Psoas muscle (tissue), 8 donors: Measurements from ENCODE around the gene FGD3. TPM values are rescaled to one million over a fixed set of nuclear protein-coding genes. Genes with fewer than 3 reads are reported as not detected.

Experiments used
- ATAC-seq, 4 donors: fragments of 200-7000 bp; cut with Tn5 transposase; one replicate each; pipeline ENCODE4 v1.9.1; 2020; ENCODE audit warnings: moderate library complexity in 3 of 4, mild to moderate bottlenecking in 2 of 4
- DNase-seq, 2 donors: peaks; one replicate each; pipeline ENCODE4 v3.0.0-alpha.2; 2020
- H3K27ac ChIP-seq: fragments of 200-600 bp; one replicate; pipeline ENCODE4 v1.8.0; 2022
- H3K27me3 ChIP-seq, 3 donors: fragments of 200-600 bp in 1 of 3; one replicate each; pipeline versions ENCODE4 v1.6.1 to v1.8.0; 2013 to 2022; ENCODE audit warnings: low read length in 2 of 3, mild to moderate bottlenecking in 2 of 3, moderate library complexity in 1 of 3; ENCODE audit not compliant: insufficient read depth in 3 of 3
- H3K36me3 ChIP-seq, 2 donors: fragments of 200-600 bp in 1 of 2; one replicate each; pipeline versions ENCODE4 v1.6.1 to v1.8.0; 2013 to 2022; ENCODE audit warnings: low read depth in 1 of 2, mild to moderate bottlenecking in 1 of 2, moderate library complexity in 1 of 2; ENCODE audit not compliant: insufficient read depth in 1 of 2
- H3K4me1 ChIP-seq: fragments of 200-600 bp; one replicate; pipeline ENCODE4 v1.8.0; 2022
- H3K4me3 ChIP-seq: fragments of 200-600 bp; one replicate; pipeline ENCODE4 v1.8.0; 2022; ENCODE audit warnings: mild to moderate bottlenecking
- H3K9me3 ChIP-seq: fragments of 200-600 bp; one replicate; pipeline ENCODE4 v1.8.0; 2022
- CTCF ChIP-seq: fragments of 200-600 bp; IDR thresholded peaks from one replicate; pipeline ENCODE4 v1.8.0; 2022; ENCODE audit warnings: antibody characterized with exemption
- WGBS, 3 donors: extraction: QIAGEN DNeasy Blood & Tissue Kit; methylation state at CpG; one replicate each; pipeline versions ENCODE4 v1.1.6 to v1.1.7; 2013; 5-methylcytosine and 5-hydroxymethylcytosine counted together
- intact Hi-C, 2 donors: fragments of 100-400 bp; cut with DNase I; formaldehyde crosslinking; loops; one replicate each; pipeline versions ENCODE4 v1.11.0 to v1.14.2; 2022
- polyA plus RNA-seq, 3 donors: library from polyadenylated mRNA; stranded (reverse); fragments of 200-250 nt; gene quantifications; one replicate each; pipeline ENCODE4 v1.2.3, GENCODE V29; 2013
- total RNA-seq, 4 donors: library from RNA; stranded (reverse); fragmentation: NEBNext Ultra II Directional in 2 of 4; extraction: Animal tissue kit (Norgen Biotek cat#: 25700) in 2 of 4; gene quantifications; one replicate each; pipeline versions ENCODE4 v1.2.1 to v1.2.4, GENCODE V29; 2021 to 2023
- donor health status: healthy with polysubstance abuse.
- donor health status: DM: no; HTN: no; CAD: no; lungs with moderate emphysema.
- donor health status: Bipolar disorder and iron deficiency.
- donor health status: healthy.
- donor health status: DM: yes; HTN: yes; CAD: no.
- donor health status: DM: no; HTN: no; CAD: no.
- donor health status: DM: no; HTN: no; CAD: no.
- donor health status: DM: yes; HTN: yes; CAD: no.

FGD3 gene
- total and polyA plus RNA-seq, 7 donors: 0.45 to 2.5 (median 1.2) TPM

- intact Hi-C loops: no loop called here
- DNase-seq (no peak), ATAC-seq (no peak)
- TF ChIP-seq CTCF: no peak
- no peaks in the 10 kb centered on the region for H3K9me3 ChIP-seq
- H3K27me3 ChIP-seq: peaks cover 0 to 2% (median 0%) of the 10 kb centered on the region in 3 donors
- H3K4me1 ChIP-seq: no peaks in the 10 kb centered on the region
- no peak overlapping the region for H3K4me3 ChIP-seq
- H3K36me3 ChIP-seq: no peaks in the 10 kb centered on the region
- H3K27ac ChIP-seq: no peak overlapping the region
- WGBS, 3 donors: 91 to 100% (median 95%) methylated on average over 2 of the region's 2 CpGs
Measured at GRCh38 chr9:92962303-92962649, 15.0 kb downstream of the FGD3 start.

- 93 to 98% (median 97%) methylated on average over 7 of the region's 7 CpGs for WGBS, 3 donors
- Histone ChIP-seq H3K4me1 (no peaks in the 10 kb centered on the region), H3K4me3 (no peak overlapping the region), H3K36me3 (no peaks in the 10 kb centered on the region), H3K9me3 (no peaks in the 10 kb centered on the region), H3K27me3 (peaks cover 0 to 2% (median 0%) of the 10 kb centered on the region in 3 donors), H3K27ac (no peak overlapping the region)
- DNase-seq (no peak), ATAC-seq (no peak)
- no peak for TF ChIP-seq CTCF
- intact Hi-C loops: no loop called here
Measured at GRCh38 chr9:92962846-92963245, 15.5 kb downstream of the FGD3 start.

DNA sequence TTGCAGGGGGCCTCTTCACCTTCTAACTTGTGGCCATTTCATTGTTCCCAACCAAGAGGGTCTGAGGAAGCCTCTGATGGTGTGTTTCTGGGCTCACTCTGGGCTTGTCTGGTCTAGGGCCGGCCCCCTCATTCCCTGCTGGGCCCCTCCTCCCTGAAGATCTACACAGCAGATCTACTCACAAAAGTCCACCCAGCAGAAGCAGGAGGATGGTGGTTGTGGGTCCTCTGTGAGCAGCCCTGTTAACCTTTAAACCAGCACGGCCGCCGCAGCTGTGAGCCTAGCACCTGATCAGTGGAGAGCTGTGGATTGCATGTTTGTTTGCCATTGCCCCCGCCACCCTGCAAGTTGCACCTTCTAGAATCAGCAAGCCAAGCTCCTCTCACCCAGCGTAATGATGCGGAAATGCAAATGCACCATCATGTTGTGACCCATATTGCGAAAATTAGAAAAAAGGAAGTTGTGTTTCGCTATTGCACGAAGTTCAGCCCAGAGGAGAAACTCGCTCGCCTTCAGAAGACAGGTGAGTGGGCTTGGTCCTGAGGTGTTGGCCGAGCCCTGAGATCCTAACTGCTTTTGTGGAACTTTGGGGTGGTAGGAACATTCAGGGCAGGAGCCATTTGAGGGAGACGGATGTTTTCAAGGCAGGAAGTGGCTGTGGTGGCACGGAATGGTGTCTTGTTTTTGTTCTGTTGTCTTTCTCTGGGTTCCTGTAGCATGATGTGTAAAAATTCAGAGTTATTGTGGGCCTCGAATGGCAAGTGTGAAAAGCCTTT is 16.7 kb downstream of the FGD3 start:
- intact Hi-C loops: no loop called here
- DNase-seq: no peak
- Histone ChIP-seq H3K27me3 (peaks cover 0 to 2% (median 0%) of the 10 kb centered on the region in 3 donors), H3K36me3 (no peaks in the 10 kb centered on the region), H3K4me1 (no peaks in the 10 kb centered on the region), H3K9me3 (no peaks in the 10 kb centered on the region), H3K27ac (no peak overlapping the region), H3K4me3 (peak overlapping the region; percentile 48)
- peak in 1 of 4 donors; percentile 26 for ATAC-seq
- 82 to 87% (median 86%) methylated on average over 16 of the region's 16 CpGs for WGBS, 3 donors
- TF ChIP-seq CTCF: no peak

- 75 to 81% (median 80%) methylated on average over 17 of the region's 17 CpGs for WGBS, 3 donors
- intact Hi-C loops: no loop called here
- DNase-seq: no peak
- no peak for TF ChIP-seq CTCF
- no peak overlapping the region for H3K27ac ChIP-seq
- ATAC-seq: no peak
- H3K4me3 ChIP-seq: peak overlapping the region; percentile 48
- H3K4me1 ChIP-seq: no peaks in the 10 kb centered on the region
- H3K36me3 ChIP-seq: no peaks in the 10 kb centered on the region
- no peaks in the 10 kb centered on the region for H3K9me3 ChIP-seq
- H3K27me3 ChIP-seq: peaks cover 0 to 2% (median 0%) of the 10 kb centered on the region in 3 donors
Measured at GRCh38 chr9:92964607-92965060, 17.3 kb downstream of the FGD3 start.
